ELR (cell line): Measurements from ENCODE around the gene PNMA6E.
A peak's percentile ranks its signal among the peaks of the same experiment; 100 is the strongest.

Source experiments
- DNase-seq: peaks from one replicate; pipeline ENCODE4 v3.0.0-alpha.2; 2015; ENCODE audit warnings: low read depth

The PNMA6E gene

GRCh38 chrX:153401133-153401764 lies at the start of gene PNMA6E:
Gene PNMA6E (minus strand): TSS chrX:153401350. CDS start chrX:153398849, 2,501 bp downstream.
- DNase-seq: no peak

GRCh38 chrX:153450949-153451277 lies 49.8 kb upstream of the PNMA6E start:
- DNase-seq: no peak

- no peak for DNase-seq
These were observed 49.2 kb upstream of the PNMA6E start for GRCh38 chrX:153450114-153450948.

DNA sequence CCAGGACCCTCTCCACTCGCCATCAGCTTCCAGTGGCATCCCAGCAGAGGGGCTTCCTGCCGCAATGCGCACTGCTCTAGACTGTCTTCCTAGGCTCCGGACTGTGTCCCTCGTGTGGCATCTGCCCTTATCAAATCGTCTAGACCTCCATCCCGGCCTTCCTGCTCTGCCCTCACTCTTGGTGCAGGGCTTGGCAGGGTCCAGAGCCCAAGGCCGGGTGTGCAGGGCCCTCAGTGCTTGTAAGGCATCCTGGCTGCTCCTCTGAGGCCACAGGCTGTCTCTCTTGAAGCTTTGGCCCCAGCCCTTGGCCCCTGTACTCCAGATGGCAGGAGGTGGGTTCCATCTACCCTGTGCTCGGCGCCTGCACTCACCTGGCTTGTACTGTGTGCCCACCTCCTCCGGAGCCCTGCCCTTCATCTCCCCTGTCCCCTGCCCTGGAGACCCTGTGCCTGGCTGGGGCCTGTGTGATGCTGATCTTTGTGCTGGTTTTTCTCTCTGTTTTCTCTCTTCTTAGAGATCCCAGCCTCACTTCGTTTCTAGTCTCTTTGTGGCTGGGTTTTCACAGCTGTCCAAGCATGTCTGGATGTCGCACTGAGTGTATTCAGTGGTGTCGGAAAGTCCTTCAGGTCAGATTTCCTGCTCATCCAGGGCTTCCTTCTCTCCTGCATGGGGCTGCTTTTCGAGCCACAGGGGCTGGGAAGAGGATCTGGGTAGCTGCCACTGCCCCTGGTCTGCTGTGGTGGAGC lies 48.4 kb upstream of the PNMA6E start:
- DNase-seq: no peak

GRCh38 chrX:153448556-153449367 lies 47.6 kb upstream of the PNMA6E start:
- DNase-seq: peak; percentile 10

DNA sequence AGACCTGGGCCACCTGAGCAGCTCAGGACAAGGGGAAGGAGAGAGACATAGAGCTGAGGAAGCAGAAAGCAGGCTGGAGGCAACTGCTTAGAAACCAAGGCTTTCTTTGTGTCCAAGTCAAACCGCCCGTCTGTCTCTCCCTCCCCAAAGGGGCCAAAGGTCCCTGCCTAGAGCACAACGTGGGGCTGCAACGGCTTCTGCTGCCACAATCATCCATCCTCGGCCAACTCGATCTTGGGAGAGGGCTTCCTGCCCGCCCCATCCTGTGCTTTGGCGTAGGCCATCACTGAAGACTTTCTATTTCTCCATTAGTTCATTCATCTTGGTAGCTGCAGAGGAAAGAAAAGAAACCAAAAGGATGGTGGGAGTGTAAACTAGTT lies 46.4 kb upstream of the PNMA6E start:
- DNase-seq: no peak

GRCh38 chrX:153446950-153447580 lies 45.9 kb upstream of the PNMA6E start:
- no peak for DNase-seq

DNA sequence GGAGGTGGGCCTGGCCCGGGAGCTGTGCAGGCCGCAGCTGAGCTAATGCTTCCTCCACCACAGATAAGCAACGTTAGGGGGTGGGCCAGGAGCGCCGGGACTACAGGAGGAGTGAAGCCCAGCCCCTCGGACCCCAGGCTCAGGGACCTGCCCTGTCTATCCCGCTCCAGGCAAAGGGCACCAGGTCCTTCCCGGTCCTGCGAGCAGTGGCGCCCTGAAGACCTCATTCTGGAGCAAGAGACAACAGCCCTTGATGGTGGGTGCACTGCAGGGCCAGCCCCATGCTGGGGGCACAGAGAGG lies 45.4 kb upstream of the PNMA6E start:
- no peak for DNase-seq

GRCh38 chrX:153445856-153446635 lies 44.9 kb upstream of the PNMA6E start, which contains the start of gene TREX2:
Gene TREX2 (minus strand): TSS chrX:153446056. CDS start chrX:153445430, 626 bp downstream.
- DNase-seq: no peak

DNA sequence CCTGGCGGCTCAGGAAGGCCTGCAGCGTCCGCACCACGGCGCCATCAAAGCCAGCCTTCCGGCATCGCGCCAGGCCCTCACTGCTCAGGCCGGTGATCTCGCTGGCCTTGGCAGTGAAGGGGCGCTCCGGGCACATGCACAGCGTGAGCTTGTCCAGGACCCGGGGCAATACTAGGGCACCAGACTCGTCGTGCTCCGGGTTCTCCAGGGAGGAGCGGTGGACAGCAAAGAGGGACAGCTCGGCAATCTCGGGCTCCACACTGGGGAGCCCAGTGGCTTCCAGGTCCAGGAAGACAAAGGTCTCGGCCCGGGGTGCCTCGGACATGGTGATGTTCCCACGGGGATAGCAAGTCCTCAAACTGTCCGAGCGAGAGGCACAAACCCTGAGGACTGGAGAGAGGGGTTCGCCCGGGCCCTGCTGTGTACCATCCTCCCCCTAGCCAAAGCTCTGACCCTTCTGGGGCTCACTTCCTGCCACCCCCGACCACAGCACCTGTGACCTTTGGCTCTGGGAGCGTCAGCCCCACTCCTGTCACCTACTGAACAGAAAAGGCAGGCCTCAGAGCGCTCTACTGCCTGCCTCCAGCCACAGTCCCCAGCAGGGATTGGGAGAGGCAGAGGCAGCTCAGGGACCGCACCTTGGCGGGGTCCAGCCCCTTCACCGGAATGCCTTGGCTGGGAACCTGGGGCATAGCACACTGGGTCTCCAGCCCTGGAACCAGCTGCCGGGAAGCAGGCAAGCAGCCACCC lies 44.1 kb upstream of the PNMA6E start:
- no peak for DNase-seq

- DNase-seq: no peak
These were observed 43.3 kb upstream of the PNMA6E start for GRCh38 chrX:153444333-153445011.

DNA sequence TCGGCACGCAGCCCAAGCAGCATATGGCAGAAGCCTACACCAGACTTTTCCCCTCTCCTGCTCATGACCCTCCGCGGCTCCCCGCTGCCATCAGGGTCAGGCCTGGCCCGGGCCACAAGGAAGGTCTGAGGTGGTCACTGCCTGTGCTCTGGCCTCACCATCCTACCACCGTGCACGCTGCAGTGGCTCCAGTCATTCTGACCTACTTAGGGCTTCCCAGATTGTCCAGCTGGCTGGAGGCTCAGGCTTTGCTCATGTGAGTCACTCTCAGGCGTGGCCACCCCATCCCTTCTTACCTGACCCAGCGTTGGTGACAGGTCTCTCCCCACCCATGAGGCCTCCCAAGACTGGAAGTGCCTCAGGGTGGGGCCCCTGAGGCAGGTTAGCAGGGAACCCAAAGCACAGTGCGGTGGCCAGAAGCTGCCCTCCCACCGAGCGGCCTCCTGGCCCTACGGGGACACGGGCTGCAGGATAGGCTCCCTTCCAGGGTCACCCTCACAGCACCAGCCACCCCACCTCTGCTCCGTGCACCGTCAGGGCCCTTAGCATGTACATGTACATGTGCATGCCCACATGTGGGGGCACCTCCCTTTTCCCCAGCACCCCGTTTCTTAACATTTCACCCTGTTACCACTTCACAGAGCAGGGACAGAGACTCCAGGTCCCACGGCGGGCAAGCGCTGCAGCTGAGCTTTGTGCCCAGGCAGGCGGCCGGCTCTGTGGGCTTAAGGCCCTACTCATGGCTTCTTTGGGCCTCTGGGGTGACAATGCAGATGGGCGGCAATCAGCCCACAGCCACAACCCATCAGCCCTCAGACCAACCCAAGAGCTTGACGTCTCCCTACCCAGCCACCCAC lies 42.6 kb upstream of the PNMA6E start:
- peak; percentile 15 for DNase-seq

GRCh38 chrX:153442463-153442862 lies 41.3 kb upstream of the PNMA6E start:
- no peak for DNase-seq

DNA sequence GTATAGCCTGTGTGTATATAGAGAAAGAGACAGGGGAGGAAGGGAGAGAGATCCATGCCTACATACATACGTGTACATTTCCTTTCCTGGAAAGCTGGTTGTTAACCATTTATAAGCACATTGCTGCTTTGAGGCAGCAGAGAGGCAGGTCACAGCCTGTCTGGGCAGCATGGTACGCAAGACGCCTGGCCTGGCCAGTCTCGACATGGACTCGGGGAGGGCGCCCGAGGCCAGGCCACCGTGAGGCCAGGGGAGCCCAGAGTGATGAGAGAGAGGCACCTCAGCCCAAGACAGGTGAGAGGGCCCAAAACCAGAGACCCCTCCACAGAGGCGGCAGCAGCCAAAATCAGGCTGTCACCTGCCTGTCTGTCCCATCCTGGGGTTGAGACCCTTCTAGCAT lies 40.8 kb upstream of the PNMA6E start:
- DNase-seq: no peak

DNA sequence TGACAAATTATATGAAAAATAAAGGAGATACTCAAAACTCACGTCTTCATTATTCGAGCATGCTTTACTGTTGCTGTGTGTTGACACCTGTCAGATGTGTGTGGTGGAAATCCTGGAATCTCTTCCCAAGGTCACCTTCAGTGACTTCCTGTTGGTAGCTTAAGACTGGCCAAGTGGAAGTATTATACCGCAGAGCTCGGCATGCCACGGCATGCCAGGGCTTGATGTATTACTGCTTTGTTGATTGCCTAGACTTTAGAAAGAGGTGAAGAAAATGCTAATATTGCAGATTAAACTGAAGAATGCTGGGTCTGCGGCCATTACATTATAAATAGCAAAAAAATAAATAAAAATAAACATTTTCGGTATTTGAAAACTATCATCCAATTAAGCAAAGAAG lies 40.1 kb upstream of the PNMA6E start:
- DNase-seq: no peak

- no peak for DNase-seq
These were observed 39.5 kb upstream of the PNMA6E start for GRCh38 chrX:153440556-153441135.

DNA sequence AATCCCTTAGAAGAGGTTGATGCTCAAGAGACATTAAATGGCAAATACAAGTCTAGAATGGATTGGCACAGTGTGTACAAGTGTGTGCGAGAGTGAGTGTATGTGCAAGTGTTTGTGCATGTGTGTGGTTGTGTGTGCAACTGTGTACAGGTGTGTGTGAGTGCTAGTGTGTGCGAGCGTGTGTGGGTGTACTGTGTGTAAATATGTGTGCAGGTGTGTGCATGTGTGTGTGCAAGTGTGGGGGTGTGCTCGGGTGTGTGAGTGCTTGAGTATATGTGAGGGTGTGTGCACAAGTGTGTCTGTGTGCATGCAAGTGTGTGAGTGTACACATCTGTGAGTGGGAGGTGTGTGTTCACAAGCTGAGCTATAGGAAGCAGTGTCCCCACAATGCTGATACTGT lies 38.8 kb upstream of the PNMA6E start:
- no peak for DNase-seq

- DNase-seq: peak; percentile 29
These were observed 37.4 kb upstream of the PNMA6E start for GRCh38 chrX:153438532-153438931.
